Omental fat pad (tissue), 4 donors: ENCODE measurements around the gene PSME3IP1. TPM values are rescaled to one million over a fixed set of nuclear protein-coding genes. Genes with fewer than 3 reads are reported as not detected.

Experiments used
- ATAC-seq: fragments of 150-250 bp; one replicate; pipeline ENCODE4 v1.9.1; 2016; ENCODE audit warnings: mild to moderate bottlenecking, moderate library complexity; ENCODE audit not compliant: low FRiP score
- DNase-seq: peaks from one replicate; pipeline ENCODE4 v3.0.0-alpha.2; 2019; ENCODE audit warnings: low spot score
- CTCF ChIP-seq, 3 donors: fragments of 450-650 bp; IDR thresholded peaks; one replicate each; pipeline ENCODE4 v1.5.1; 2016 to 2017; ENCODE audit warnings: antibody characterized with exemption in 3 of 3, mild to moderate bottlenecking in 3 of 3, moderate library complexity in 2 of 3
- total RNA-seq, 4 donors: library from RNA; depleted of rRNA; stranded (reverse); fragments of >200 nt; gene quantifications; one replicate each; pipeline ENCODE4 v1.1.0, GENCODE V29; 2016

Gene PSME3IP1
- total RNA-seq, 4 donors from 2014 or later: 47.1 to 62.6 (median 54.5) TPM

DNA sequence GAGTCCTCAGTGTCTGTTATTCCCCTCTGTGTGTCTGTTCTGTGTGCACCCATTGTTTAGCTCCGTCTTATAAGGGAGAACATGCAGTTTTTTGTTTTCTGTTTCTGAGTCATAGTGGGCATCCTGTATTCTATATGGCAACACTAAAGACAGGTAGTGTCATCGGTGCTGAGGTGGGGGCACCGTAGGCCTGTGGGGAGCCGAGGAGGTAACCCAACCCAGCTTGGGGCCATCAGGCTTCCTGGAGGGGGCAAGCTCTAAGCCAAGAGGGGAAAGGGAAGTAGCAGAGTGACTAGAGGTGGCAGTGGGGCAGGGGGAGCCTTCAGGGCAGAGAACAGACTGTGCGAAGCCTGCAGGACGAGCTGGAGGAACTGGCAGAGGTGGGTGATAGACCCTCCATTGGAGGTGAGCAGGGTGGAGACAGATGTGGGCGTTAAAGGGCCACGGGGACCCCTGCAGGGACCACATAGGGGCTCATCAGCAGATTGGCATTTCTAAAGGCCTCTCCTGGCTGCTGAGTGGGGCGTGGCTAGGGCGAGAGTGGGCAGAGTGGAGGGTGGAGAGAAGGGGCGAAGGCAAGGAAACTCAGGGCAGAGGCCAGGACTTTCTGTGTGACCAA is 57.0 kb downstream of the PSME3IP1 start:
- TF ChIP-seq CTCF (IDR thresholded peaks at IDR 0.05): no peak
- DNase-seq (no peak), ATAC-seq (no peak)

- no peak for DNase-seq
Observed at GRCh38 chr16:57127836-57128235, 58.0 kb downstream of the PSME3IP1 start.

DNA sequence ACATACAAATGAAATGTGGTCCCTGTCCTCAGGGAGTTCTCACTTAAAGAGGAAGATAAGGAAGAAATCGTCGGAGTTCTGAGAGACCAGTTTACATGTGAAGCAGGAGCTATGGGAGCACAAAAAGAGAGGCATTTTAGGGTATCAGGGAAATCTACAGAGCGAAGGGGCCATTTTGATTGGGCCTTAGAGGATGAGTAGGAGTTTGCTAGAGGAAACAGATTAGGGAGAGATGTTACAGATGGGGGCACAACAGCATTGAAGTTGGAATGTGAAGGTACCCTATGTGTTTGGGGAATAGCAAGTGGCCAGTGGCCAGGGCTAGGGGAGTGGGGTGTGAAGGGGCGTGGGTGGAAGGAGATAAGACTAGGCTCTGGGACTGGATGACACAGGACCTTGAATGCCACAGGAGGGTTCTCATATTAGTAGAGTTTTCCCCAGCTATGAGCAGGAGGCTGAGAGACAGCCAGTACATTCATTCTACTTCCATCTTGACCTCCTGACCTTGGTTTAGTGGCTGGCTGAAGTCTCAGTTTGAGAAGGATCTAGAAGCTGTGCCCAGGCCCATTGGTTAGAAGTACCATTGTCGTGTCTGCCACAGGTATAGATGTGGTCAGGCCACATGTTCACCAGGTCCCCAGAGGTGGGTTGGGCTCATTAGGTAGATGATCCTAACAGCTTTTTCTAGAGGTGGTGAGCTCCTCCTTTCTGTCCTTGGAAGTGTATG is 58.6 kb downstream of the PSME3IP1 start:
- ATAC-seq: no peak
- no peak for TF ChIP-seq CTCF (IDR thresholded peaks at IDR 0.05)
- DNase-seq: no peak

More at GRCh38 chr16:57127836-57128235, 58.0 kb downstream of the PSME3IP1 start:
- TF ChIP-seq CTCF (IDR thresholded peaks at IDR 0.05): no peak
- ATAC-seq: no peak

DNA sequence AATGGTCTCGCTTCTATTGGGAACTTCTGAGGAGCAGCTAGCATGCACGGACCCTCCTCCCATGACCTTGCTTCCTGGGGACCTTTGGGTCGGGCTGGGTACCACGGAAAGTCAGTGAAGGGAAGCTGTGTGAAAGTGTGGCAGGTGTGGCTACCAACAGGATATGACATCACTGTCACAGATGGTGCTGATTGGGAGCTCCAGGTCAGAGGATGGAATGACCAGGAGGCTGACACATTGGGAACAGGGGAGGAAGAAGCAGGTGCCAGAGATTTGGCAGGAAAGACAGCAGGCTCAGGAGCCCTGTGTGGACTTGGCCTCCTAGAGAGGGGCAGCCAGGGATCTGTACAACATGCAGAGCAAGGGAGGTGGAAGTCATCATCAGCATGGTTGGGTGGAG is 59.4 kb downstream of the PSME3IP1 start:
- TF ChIP-seq CTCF (IDR thresholded peaks at IDR 0.05): no peak
- ATAC-seq (no peak), DNase-seq (no peak)

DNA sequence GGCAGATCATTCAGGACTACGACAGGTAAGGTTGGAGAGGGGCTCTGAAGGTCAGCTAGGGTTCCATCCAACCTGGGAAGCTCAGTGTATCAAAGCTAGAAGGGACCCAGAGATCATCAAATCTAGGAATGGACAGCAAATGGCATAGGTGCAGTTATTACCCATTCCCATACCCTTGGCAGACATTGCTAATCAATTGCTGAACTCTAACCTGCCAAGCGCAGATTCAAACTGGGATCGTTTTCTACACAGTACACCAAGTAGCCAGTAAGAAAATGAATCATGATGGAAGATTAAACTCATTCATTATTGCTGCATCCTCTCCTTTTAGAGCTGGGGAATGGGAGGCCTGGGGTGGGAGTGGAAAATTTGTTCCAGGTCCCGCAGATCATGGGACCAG is 59.9 kb downstream of the PSME3IP1 start:
- ATAC-seq (no peak), DNase-seq (no peak)
- no peak for TF ChIP-seq CTCF (IDR thresholded peaks at IDR 0.05)

- DNase-seq (no peak), ATAC-seq (no peak)
- TF ChIP-seq CTCF (IDR thresholded peaks at IDR 0.05): no peak
Observed at GRCh38 chr16:57125376-57125775, 60.5 kb downstream of the PSME3IP1 start.
